ENCODE measurements around the gene DNM1. TPM values are rescaled to one million over a fixed set of nuclear protein-coding genes. Genes with fewer than 3 reads are reported as not detected.

Gene DNM1
- polyA plus RNA-seq, 1 donor: 49.0 TPM

DNA sequence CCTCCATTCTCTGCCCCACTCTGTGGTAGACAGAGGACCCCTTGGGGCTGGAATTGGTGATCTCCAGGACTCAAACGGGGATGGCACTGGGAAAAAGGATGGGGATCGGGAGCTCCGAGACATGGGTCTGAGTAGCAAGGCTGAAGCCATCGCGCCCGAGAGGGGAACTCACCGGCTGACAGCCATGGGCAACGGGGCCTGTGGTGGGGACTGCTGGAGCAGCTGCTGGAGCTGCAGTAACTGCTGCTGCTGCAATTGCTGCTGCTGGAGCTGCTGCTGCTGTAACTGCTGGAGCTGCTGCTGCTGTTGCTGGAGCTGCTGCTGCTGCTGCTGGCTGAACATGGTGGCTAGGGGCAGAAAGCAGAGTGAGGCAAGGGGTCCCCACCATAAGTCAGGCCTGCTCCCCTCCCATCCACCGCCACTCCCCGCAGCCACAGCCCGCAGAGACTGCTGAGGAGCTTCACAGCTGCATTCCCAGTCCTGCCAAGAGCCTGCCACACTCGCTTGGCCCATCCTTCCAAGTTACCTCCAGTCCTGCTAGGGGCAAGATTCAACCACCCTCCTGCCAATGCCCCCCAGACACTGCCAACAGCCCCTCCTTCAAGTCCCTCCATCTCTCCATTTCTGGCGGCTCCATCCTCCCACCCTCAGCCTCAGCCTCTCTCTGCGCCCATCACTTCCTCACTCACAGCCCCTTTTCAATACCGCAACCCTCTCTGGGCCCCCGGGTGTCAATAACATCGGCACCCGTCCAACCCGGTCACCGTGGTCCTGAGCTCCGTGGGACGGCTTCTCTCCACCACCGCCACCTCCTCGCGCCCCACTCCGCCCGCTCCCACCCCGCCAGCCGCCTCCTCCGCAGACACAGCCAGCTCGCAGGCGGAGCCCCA lies 12.4 kb upstream of the DNM1 start:
- no peaks in the 10 kb centered on the region for H3K27me3 ChIP-seq (ENCODE audit: control insufficient read depth, insufficient read depth, low read length)
- peaks cover 28% of the 10 kb centered on the region for H3K36me3 ChIP-seq (ENCODE audit: control insufficient read depth, insufficient read depth, low read length)
- no peaks in the 10 kb centered on the region for H3K9me3 ChIP-seq (ENCODE audit: control insufficient read depth, low read depth, low read length)
- peak overlapping the region; percentile 49 for H3K27ac ChIP-seq (ENCODE audit: low read length)
- H3K4me3 ChIP-seq (ENCODE audit: low read length): peak overlapping the region; percentile 97
- H3K4me1 ChIP-seq (ENCODE audit: control insufficient read depth, insufficient read depth, low read length): peaks cover 14% of the 10 kb centered on the region
- peak in 1 of 2 donors; percentile 35 for DNase-seq
- 0% methylated on average over 2 of the region's 32 CpGs for WGBS (ENCODE audit: insufficient coverage, low lambda C conversion rate)

GRCh38 chr9:128191406-128192046 lies 11.7 kb upstream of the DNM1 start, which contains the start of gene CIZ1:
CIZ1 (minus strand) TSS chr9:128191572; CDS start chr9:128190857, 715 bp downstream.
- H3K4me3 ChIP-seq (ENCODE audit: low read length): peak within 1 kb of the TSS; percentile 97
- WGBS (ENCODE audit: insufficient coverage, low lambda C conversion rate): no CpG with 5 or more reads among the region's 71 CpGs

GRCh38 chr9:128192601-128193371 lies 10.4 kb upstream of the DNM1 start:
- H3K9me3 ChIP-seq (ENCODE audit: control insufficient read depth, low read depth, low read length): no peaks in the 10 kb centered on the region
- H3K27me3 ChIP-seq (ENCODE audit: control insufficient read depth, insufficient read depth, low read length): no peaks in the 10 kb centered on the region
- H3K36me3 ChIP-seq (ENCODE audit: control insufficient read depth, insufficient read depth, low read length): peaks cover 14% of the 10 kb centered on the region
- peaks cover 14% of the 10 kb centered on the region for H3K4me1 ChIP-seq (ENCODE audit: control insufficient read depth, insufficient read depth, low read length)
- peak overlapping the region; percentile 88 for H3K27ac ChIP-seq (ENCODE audit: low read length)
- peak; percentile 87 to 95 for DNase-seq
- H3K4me3 ChIP-seq (ENCODE audit: low read length): peak overlapping the region; percentile 97
- 67% methylated on average over 1 of the region's 56 CpGs for WGBS (ENCODE audit: insufficient coverage, low lambda C conversion rate)

More at GRCh38 chr9:128191406-128192046, 11.7 kb upstream of the DNM1 start, which contains the start of gene CIZ1:
- Histone ChIP-seq H3K4me1 (ENCODE audit: control insufficient read depth, insufficient read depth, low read length) (peaks cover 14% of the 10 kb centered on the region), H3K27ac (ENCODE audit: low read length) (peak within 1 kb of the TSS; percentile 88), H3K27me3 (ENCODE audit: control insufficient read depth, insufficient read depth, low read length) (no peaks in the 10 kb centered on the region), H3K36me3 (ENCODE audit: control insufficient read depth, insufficient read depth, low read length) (peaks cover 20% of the 10 kb centered on the region), H3K9me3 (ENCODE audit: control insufficient read depth, low read depth, low read length) (no peaks in the 10 kb centered on the region)
- peak; percentile 76 to 89 for DNase-seq

- DNase-seq: no peak
- Histone ChIP-seq H3K4me1 (ENCODE audit: control insufficient read depth, insufficient read depth, low read length) (peaks cover 14% of the 10 kb centered on the region), H3K27me3 (ENCODE audit: control insufficient read depth, insufficient read depth, low read length) (no peaks in the 10 kb centered on the region), H3K9me3 (ENCODE audit: control insufficient read depth, low read depth, low read length) (no peaks in the 10 kb centered on the region), H3K36me3 (ENCODE audit: control insufficient read depth, insufficient read depth, low read length) (peaks cover 11% of the 10 kb centered on the region), H3K4me3 (ENCODE audit: low read length) (peak overlapping the region; percentile 36), H3K27ac (ENCODE audit: low read length) (peak overlapping the region; percentile 88)
- 79% methylated on average over 2 of the region's 14 CpGs for WGBS (ENCODE audit: insufficient coverage, low lambda C conversion rate)
Observed at GRCh38 chr9:128193469-128194096, 9.6 kb upstream of the DNM1 start.

DNA sequence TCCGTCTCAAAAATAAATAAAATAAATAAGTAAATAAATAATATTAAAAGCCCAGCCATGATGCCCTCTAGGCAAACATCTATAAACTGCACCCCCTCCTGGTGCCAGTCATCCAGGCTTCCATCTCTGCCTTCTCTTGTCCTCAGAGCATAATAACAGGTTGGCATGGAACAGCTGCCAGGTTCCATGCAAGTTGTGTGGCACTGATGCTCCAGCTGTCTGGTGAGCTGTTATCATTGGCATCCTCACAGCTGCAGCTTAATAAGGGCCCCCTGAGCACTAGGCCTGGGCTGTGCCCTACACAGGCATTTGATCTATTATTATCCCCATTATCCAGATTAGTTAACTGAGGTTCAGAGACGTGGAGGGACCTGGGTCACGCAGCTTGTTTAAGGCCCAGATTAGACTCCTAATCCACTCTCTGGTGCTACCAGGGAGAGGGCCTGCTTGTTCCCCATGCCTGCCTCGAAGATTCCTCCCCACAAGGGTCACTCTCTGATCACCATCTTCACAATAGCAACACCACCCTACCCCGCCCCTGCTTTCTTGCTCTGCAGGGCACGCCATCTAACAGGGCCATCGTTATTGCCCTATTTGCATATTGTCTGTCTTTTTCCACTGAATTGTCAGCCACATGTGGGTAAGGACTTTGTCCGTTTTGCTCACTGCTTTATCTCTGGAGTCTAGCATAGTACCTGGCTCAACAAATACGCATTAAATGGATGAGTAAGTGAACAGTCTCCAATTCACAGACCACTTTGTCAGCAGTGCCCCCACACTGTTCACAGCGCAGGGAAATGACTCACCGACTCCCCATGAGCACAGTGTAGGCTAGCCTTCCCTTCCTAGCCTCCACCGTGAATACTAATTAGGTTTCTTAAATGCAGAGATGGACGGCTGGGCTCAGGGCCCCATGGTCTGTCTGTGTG lies 1.5 kb upstream of the DNM1 start:
- H3K27me3 ChIP-seq (ENCODE audit: control insufficient read depth, insufficient read depth, low read length): peaks cover 4% of the 10 kb centered on the region
- H3K4me3 ChIP-seq (ENCODE audit: low read length): no peak overlapping the region
- no peak overlapping the region for H3K27ac ChIP-seq (ENCODE audit: low read length)
- H3K4me1 ChIP-seq (ENCODE audit: control insufficient read depth, insufficient read depth, low read length): peaks cover 24% of the 10 kb centered on the region
- H3K36me3 ChIP-seq (ENCODE audit: control insufficient read depth, insufficient read depth, low read length): no peaks in the 10 kb centered on the region
- no peaks in the 10 kb centered on the region for H3K9me3 ChIP-seq (ENCODE audit: control insufficient read depth, low read depth, low read length)
- DNase-seq: no peak
- WGBS (ENCODE audit: insufficient coverage, low lambda C conversion rate): no CpG with 5 or more reads among the region's 13 CpGs

DNA sequence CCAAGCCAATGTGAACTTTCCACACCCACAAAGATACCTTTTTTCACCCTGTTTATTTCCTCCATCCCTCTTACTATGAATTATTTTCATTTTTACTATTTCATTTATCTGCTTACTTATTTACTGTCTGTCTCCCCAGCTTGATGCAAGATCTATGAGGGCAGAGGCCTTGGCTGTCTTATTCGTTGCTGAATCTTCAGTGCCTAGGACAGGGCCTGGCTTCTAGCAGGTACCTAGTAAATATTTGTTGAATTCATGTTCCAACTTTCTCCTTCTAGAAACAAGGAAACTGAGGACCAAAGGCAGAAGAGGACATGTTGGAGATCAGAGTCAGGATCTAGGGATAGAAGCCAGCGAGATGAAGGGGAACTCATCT lies 543 bp upstream of the DNM1 start:
- no CpG with 5 or more reads among the region's 2 CpGs for WGBS (ENCODE audit: insufficient coverage, low lambda C conversion rate)
- Histone ChIP-seq H3K4me3 (ENCODE audit: low read length) (no peak overlapping the region), H3K27me3 (ENCODE audit: control insufficient read depth, insufficient read depth, low read length) (peaks cover 4% of the 10 kb centered on the region), H3K9me3 (ENCODE audit: control insufficient read depth, low read depth, low read length) (no peaks in the 10 kb centered on the region), H3K4me1 (ENCODE audit: control insufficient read depth, insufficient read depth, low read length) (peaks cover 30% of the 10 kb centered on the region), H3K36me3 (ENCODE audit: control insufficient read depth, insufficient read depth, low read length) (no peaks in the 10 kb centered on the region), H3K27ac (ENCODE audit: low read length) (no peak overlapping the region)
- no peak for DNase-seq

GRCh38 chr9:128203707-128204551 lies 750 bp downstream of the DNM1 start:
- no peaks in the 10 kb centered on the region for H3K9me3 ChIP-seq (ENCODE audit: control insufficient read depth, low read depth, low read length)
- peak overlapping the region; percentile 70 for H3K4me3 ChIP-seq (ENCODE audit: low read length)
- H3K4me1 ChIP-seq (ENCODE audit: control insufficient read depth, insufficient read depth, low read length): peaks cover 37% of the 10 kb centered on the region
- peaks cover 4% of the 10 kb centered on the region for H3K36me3 ChIP-seq (ENCODE audit: control insufficient read depth, insufficient read depth, low read length)
- WGBS (ENCODE audit: insufficient coverage, low lambda C conversion rate): no CpG with 5 or more reads among the region's 67 CpGs
- peak in 1 of 2 donors; percentile 66 for DNase-seq
- H3K27ac ChIP-seq (ENCODE audit: low read length): no peak overlapping the region
- H3K27me3 ChIP-seq (ENCODE audit: control insufficient read depth, insufficient read depth, low read length): peaks cover 4% of the 10 kb centered on the region

DNA sequence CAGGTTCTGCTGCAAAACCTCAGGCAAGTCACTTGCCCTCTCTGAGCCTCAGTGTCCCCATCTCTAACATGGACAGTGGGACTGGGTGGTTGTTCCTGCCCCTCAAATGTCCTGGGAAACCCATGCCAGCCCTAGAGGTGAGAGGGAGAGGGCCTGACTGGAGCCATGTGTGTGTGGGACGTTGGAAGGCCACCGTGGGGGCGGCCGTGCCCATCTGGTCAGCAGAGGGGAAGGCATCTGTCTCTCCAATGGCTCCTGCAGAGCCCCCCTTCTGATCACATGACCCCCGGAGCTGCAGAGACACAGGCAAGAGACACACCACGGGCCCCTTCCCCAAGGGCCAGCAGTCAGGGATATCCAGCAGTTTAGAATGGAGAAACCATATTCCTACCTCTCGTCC lies 1.7 kb downstream of the DNM1 start:
- H3K27ac ChIP-seq (ENCODE audit: low read length): no peak overlapping the region
- H3K27me3 ChIP-seq (ENCODE audit: control insufficient read depth, insufficient read depth, low read length): peaks cover 4% of the 10 kb centered on the region
- no CpG with 5 or more reads among the region's 7 CpGs for WGBS (ENCODE audit: insufficient coverage, low lambda C conversion rate)
- no peak for DNase-seq
- peaks cover 46% of the 10 kb centered on the region for H3K4me1 ChIP-seq (ENCODE audit: control insufficient read depth, insufficient read depth, low read length)
- H3K9me3 ChIP-seq (ENCODE audit: control insufficient read depth, low read depth, low read length): no peaks in the 10 kb centered on the region
- H3K4me3 ChIP-seq (ENCODE audit: low read length): peak overlapping the region; percentile 70
- H3K36me3 ChIP-seq (ENCODE audit: control insufficient read depth, insufficient read depth, low read length): peaks cover 4% of the 10 kb centered on the region
